Pons (tissue), 1 donor: Measurements from ENCODE around the gene ELF4.

Source experiments
- DNase-seq: peaks from one replicate; pipeline ENCODE4 v3.0.0-alpha.2; 2016; ENCODE audit warnings: low spot score

The ELF4 gene

DNA sequence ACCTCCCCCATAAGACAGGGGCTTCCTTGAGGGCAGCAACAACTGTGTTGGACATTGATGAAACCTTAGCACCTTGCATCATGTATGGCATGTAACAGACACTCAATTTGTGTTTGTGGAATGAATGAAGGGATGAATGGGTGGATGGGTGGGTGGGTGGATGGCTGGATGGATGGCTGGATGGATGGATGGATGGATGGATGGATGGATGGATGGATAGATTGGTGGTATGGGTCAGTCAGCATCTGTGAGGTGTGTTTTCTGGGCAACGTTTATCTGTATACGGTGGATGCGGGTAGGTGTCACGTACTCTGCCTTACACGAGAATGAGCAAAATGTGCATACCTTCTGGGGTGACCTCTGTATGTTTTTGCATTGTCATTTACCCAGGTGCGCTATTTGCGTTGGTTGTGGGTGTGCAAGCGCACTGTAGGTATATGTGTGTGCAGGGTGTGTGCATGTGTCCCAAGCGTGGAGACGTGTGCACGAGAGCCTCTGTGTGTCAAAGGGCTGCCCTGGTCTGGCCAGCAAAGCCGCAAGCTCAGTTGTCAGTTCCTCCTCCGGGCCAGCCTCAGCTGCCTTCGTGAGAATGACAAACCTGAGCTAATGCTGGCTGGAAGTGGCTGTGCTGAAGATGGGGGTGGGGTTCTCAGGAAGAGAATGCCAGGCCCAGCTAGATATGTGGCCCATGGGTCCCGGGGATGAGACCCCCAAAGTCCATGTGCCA, 26.5 kb downstream of the ELF4 start:
- DNase-seq: no peak

DNA sequence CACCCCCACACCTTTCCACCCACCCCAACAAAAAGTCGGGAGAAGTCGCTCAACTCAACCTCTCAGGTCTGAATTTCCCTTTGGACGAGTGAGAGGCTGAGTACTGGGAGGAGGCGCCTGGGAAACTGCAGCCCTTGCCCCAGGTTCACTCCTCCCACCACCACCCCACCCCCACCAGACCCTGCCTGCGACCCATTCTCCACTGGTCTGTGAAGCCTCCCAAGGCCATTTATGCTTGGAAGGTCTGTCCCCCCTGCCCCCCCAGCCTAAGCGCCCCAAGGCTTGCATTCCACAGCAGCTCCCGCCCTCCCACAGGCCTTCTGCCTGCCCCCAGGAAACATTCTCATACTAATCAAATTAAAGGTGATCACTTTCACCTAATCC, 27.2 kb downstream of the ELF4 start:
- DNase-seq: no peak

DNA sequence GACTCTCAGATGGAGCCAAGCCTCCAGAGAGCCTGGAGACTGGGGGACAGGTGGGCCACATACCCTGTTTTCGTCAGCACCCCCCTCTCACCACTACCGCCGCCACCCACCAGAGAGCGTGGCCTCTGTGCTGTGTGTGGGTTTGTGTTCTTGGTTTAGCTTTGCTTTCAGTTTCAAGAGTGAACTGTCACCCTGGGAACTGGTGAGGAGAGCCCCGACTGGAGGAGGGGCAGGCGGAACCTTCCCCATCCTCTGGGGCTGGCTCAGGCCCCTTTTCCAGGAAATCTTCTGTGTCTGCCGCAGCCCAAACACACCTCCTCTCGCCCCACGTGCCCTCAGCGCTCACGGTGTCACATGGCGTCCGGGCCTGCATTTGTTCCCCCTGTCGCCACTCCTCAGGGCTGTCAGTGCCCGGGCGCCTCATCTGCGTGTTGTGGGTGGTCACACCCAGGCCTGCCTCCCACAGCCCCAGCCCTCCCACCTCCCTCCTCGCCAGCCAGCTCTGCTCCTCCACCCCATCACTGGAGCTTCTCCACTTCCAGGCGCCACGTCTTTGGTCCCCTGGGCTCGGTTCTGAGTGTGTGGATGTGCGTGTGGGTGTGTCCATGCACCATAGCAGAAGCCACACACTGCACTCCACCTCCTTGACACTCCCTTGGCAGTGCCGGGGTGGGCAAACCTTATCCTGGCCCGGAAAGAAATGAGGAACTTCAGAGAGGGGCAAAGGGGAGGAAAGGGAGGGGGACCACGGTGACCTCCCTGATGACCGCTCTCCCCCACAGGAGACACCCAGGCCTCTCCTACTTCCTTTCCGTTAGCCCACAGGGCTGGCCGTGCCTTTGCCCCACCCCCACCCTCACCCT, 27.8 kb downstream of the ELF4 start:
- no peak for DNase-seq

DNA sequence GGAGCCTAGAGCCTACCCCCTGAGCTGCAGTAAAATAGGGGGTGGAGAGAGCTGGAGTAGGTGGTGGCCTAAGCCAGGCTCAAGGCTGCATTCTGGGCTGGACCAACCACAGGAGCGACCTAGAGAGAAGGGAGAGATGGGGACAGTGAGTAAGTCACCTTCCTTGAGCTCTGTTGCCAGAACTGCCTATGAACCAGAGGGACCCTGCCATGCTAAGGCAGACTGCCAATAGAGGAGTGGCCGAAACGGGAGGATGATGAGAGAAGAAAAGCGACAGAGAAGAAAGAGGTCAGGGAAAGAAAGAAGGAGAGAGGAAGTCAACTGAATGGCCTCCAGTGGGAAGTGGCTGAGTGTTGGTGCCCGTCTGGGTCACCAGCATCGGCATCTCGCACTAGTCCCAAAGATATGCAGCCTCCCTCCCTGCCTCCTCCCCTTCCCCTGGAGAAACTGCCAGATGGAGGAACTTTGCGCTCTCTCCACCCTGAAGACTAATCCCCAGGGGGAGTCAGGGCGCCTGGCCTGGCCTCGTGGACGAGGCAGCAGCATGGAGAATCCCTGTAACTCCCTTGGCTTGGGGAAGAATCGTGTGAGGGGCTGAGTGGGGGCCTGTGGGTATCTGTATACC, 28.8 kb downstream of the ELF4 start:
- no peak for DNase-seq

DNA sequence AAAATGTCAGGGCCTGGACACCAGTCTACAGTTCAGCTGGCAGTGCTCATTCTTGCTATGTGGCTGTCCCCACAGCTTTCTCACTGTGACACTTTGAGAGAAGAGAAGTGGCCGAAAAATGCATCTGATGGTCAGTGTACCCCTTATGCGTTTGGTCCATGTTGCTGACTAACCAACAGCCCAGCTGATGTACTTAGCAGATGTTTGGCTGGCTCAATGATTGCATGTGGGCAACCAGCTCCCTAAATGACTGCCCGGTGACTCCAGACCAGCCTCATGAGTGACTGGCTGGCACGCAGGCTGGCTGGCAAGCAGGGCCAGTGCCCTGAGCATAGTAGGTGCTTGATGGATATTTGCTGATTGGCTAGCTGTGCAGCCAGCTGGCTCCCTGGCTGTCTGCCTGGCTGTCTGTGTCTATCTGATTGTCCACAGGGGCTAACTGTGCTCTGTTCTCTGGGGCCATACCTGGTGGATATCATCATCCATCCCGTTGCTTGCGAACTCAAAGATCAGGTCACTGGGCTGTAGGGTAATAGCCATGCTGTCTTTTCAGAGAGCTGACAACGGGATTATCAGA, 29.4 kb downstream of the ELF4 start:
- DNase-seq: no peak

DNA sequence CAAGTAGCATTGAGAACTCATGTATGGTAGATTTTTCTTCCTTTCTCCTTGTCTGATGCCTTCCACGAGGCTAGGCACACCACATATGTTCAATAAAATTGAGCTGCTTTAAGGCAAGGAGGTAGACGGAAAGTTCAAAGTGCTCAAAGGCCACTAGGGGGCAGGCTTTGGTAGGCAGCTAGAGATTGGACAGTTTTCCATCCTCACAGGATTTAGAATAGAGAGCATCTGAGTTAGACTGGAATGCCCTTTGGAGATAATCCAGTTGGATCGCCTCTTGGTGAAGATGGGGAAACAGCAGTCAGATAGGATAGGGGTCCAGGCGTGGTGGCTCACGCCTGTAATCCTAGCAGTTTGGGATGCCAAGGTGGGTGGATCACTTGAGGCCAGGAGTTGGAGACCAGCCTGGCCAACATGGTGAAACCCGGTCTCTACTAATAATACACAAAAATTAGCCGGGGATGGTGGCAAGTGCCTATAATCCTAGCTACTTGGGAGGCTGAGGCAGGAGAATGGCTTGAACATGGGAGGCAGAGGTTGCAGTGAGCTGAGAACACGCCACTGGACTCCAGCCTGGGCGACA, 30.4 kb downstream of the ELF4 start:
- peak; percentile 75 for DNase-seq

DNA sequence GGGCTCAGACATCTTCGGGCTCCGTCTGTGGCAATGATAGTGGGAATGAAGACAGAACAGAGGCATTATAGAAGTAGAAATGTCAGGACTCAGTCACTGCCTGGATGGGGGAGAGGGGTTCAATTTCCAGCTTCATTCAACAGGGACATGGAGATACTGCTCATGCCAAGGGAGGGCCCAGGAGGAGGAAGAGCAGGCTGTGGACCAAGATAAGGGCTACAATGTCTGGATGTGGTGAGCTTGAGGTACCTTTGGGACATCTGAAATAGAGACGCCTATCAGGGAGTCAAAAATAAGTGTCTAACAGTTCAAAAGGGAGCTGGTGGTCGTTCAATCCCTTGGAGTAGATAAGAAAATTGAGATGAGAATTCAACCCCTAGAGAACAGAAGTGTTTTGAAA, 34.5 kb downstream of the ELF4 start:
- DNase-seq: no peak

DNA sequence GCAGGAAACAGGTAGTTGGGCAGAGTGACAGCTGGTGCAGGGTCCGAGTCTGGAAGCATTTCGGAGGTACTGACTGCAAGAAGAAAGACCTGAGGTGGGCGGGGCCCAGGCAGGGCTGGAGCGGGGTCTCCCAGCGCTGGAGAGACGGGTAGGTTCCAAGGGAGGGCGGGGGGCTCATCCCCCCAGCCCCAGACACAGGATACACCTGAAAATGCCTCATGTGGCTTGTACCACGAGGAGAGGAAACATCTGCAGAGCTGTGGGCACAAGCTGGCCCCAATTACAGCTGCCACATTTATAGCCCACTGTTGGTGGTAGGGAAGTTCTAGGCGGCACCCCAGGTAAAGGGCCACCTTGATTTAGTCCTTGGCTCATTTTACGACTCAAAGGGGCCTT, 38.0 kb downstream of the ELF4 start:
- DNase-seq: no peak

DNA sequence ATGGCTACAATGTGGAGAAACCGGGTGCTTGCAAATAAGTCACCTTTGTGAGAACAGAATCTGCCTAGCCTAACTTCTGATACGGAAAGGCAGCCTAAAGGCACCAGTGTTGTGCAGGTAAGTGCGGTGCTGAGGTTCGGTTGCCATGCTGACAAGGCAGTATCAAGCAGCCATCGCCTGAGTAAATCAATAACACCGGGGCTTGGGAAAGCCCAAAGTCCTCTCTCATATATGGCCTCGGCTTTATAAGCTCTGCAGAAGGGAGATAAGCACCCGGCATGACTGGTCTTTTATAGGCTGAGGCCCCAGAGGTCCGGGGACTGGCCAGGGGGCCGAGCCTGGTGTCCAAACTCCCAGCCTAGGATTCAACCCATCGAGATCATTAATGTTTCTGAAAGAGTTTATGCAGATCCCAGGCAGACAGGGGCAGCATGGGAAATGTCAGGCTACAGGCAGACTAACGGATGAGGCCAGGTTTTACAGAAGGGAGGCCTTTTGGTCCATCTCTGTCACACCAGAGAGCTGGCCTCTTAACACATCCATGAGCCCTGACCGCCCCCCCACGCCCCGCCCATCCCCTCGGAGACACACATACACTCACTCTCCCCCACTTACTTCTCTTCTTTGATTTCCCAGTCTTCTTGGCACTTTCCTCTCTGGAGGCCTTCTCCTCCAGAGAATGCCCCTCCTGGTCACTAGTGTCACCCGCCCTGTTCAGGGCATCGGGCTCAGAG, 38.5 kb downstream of the ELF4 start:
- DNase-seq: no peak

DNA sequence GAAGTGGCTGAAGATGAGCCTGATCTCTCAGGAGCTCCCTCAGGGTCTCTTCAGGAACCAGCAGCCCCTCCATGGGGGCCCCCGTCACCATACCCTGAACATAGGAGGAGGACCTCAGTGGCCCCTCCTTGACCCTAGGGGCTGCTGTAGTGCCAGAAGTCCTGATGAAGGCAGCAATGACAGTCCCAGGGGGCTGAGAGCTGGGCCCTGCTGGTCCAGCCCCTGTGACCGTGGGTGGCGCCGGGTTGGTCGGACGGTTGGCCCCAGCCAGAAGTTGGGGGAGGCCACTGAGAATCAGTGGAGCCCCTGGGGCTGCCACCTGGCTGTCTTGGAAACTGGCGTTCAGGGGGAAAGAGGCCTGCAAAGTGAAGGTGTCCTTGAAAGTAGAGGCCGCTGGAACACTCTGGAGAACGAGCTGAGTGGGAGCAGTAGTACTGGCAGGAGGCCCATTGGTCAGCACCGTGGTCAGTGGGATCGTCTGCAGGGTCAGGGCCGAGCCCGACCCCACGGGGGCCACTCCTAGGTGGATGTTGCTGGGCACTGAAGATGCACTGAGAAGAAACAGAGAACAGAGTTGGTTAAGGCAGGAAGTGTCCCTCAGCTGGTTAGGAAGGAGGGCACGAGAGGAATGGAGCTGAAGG, 43.2 kb downstream of the ELF4 start:
- no peak for DNase-seq

DNA sequence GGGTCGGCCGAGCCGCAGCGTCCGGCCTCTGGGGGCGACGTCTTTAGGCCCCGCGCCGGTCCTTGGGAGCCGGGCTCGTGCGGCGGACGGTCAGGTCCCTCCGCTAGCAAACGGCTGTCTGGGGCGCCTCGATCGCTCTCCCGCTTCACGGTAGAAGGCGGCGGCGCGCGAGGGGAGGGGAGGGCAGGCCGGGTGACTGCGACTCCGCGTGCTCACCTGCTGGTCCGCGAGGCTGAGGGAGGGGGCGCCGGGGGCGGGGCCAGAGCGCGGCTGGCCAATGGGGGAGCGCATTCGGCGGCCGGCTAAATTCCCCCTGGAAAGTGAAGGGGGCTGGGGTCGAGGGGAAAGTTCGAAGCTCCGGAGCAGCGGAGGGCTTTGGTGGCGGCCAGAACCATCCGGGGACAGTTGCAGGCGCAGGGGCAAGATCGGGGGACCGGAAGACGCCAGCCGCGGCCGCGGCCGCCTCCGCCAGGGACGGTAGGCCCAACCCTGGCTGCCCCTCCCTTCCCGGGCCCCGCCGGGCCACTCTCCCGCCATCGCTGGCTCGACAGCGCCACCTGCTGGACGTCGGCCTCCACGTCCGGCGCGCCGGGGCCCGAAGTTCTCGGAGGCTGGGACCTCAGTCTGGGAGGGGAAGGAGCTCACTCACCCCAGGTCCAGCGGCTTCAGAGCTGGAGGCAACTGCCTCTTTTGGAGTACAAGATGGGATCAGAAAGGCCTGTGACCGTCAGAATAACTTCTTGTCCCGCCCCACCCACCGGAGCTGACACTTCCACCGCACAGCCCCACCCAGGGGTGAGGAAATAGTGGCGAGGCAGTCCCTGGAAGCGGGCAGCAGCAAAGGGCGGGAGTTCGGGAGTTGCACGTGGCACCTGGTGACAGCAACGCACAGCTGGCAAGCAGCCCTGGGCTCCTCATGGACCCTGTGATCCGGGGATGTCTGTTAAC, 49.9 kb downstream of the ELF4 start:
- peak; percentile 54 for DNase-seq

DNA sequence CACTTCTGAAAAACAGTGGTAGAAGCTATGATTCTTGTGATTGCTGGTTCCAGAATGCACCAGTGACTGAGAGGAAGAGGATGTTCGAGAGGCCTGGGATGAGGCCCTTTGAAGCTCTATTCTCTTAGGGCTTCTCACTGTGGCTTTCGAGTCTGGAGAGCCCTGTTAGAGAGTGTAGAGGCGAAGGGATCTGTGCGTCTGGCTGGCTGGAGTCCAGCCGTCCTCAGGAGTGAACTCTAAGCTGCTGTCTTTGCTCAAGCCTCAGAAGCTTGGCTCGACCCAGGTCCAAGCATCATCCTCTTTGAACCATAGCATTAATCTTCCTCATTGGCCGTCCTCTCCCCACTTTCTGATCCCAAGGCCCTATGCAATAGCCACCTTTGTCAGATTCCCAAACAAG, 51.6 kb downstream of the ELF4 start:
- no peak for DNase-seq

DNA sequence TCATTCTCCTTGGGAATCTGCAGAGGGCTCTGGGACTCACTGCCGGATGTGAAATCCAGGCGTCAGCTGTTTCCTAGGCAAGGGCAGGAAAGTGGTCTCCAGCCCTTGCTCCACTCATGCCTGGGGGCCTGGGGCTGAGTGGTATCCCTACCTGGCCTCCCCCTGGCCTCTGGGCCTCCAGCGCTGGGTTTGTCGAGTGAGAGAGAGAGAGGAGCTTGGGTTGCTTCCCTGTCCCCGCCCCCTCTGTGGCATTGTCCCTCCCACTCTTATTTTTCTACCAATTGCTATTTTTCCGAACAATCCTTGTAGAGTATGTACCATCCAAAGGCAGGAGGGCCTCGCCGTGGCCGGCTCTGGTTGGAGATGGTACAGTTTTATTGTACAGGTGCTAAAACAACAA, 53.1 kb downstream of the ELF4 start:
- DNase-seq: no peak

DNA sequence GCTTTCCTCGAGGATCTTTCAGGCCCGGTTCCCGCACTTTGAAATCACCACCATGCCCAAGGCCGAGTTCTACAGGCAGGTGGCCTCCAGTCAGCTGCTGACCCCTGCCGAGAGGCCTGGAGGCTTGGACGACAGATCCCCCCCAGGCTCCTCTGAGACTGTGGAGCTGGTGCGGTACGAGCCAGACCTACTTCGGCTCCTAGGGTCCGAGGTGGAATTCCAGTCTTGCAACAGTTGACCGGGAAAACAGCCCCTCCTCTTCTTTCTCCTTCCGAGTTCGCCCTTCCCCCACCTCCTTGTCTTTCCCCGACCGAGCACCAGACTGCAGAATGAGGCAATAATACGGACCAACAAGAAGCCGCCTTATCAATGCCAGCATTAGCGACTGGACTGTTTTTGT, 54.4 kb downstream of the ELF4 start:
- DNase-seq: no peak

DNA sequence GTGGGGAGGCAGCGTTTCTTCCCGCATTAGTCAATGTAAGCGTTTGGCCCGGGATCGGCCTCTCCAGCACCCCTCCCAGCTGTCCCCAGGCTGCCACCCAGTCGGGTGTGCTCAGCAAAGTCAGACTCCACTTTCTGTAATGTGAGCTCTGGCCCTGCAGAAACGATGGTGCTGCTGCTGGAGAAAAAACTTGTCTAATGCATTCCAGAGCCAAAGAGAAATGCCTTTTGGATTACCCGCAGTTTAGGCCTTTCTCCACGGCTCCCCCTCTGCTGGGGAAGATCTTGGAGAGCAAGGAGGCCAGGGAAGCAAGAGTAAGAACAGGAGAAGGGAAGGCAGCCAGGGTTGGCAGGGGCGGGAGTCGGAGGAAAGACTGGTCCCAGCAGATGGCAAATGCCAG, 55.2 kb downstream of the ELF4 start:
- no peak for DNase-seq

DNA sequence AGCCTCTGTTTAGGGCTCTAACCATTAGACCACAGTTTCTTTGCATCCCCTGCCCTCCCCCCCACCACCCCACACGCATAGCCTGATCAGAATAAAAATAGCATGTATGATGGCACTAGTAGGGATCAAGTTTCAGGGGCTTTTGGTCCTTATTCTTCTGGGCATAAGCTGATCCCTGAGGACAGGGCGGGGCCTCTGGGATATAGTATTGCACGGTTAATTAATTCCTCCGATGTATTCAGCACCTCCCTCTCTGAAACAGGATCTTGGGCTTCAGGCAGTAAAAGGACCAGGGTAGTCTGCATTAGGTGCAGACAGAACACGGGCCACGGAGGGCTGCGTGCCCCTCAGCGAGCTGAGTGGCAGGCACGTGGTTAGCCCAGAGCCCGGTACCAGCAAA, 57.1 kb downstream of the ELF4 start:
- DNase-seq: no peak

DNA sequence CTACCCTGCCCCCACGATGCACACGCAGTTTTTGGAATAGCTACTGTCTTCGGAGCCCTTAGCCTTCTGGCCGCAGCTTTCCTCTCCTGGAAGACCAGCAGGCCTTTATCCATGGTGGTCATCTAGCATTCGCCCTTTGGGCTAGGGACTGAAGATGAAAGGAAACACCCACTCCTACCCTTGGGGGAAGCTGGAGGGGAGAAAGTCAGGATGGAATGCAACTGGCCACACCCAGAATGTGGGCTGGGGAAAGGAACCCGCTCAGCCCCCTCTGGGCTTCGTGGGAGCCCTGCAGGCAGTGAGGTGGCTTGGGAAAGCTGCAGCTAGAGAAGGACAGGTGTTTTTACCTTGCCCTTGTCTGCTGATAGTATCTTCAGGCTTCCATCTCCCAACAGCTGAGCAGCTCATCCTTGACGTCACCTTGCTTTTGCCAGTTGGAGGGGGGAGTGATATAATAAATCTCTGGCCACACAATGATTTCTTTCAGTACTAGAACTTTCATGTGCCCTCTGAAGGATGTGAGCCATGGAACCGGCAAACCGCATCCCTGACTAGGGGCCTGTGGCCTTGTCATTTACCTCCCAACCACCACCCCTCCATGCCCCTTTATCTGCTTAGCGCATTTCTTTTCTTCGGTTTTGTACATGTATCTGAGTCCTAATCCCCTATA, 59.0 kb downstream of the ELF4 start:
- no peak for DNase-seq

DNA sequence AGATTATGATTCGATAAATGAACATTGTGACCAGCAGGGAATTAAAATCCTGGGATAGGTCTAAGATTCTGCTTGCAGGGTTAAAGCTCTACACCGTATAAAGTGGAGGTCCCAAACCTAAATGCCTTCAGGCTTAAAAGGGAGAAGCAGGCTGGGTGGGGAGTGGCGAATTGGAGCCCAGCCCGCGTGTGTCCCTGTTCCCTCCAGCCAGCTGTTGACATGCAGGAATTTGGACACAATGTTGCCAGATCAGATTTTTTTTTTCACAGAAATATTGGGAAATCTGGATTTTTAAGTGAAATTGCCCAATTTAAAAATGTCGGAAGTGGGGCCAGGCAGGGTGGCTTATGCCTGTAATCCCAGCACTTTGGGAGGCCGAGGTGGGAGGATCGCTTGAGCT, 60.5 kb downstream of the ELF4 start:
- no peak for DNase-seq

DNA sequence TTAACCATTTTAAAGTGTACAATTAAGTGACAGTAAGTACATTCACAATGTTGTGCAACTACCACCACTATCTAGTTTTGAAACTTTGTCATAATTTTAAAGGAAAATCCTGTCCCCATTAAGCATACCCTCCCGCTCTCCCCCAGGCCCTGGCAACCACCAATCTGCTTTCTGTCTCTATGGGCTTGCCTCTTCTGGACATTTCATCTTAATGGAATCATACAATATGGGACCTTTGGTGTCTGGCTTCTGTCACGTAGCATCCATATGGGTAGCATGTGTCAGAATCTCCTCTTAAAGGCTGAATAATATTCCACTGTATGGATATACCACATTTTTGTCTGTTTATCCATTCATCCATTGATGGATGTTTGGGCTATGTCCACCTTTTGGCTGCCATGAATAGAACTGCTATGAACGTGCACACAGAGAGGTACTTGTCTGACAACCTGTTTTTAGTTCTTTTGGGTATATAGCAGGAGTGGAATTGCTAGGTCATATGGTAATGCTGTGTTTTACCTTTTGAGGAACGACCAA, 61.5 kb downstream of the ELF4 start:
- no peak for DNase-seq
